ENCODE measurements around the gene TPBGL.

TPBGL gene

DNA sequence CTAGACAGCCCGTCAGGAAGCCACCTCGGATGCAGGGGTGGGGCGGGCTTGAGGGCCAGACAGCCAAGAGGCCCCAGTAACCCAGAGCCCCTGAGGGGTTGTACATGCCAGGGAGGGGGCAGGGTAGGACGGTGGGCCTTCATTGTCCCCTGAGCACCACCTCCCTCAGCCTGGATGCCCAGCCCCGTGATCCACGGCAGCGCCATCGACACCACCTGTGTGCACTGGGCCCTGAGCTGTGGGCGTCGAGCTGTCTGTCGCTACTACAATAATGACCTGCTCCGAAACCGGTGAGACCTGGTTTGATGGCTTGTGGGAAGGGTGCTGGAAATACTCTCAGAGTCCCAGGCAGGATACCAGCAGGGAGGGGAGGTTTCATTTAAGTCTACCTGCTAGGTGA is 37.4 kb upstream of the TPBGL start:
- H3K4me3 ChIP-seq (ENCODE audit: low read depth, low read length) = no peak overlapping the region
- TF ChIP-seq, protein P1, sequence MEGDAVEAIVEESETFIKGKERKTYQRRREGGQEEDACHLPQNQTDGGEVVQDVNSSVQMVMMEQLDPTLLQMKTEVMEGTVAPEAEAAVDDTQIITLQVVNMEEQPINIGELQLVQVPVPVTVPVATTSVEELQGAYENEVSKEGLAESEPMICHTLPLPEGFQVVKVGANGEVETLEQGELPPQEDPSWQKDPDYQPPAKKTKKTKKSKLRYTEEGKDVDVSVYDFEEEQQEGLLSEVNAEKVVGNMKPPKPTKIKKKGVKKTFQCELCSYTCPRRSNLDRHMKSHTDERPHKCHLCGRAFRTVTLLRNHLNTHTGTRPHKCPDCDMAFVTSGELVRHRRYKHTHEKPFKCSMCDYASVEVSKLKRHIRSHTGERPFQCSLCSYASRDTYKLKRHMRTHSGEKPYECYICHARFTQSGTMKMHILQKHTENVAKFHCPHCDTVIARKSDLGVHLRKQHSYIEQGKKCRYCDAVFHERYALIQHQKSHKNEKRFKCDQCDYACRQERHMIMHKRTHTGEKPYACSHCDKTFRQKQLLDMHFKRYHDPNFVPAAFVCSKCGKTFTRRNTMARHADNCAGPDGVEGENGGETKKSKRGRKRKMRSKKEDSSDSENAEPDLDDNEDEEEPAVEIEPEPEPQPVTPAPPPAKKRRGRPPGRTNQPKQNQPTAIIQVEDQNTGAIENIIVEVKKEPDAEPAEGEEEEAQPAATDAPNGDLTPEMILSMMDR (IDR thresholded peaks at IDR 0.05; ENCODE audit: low read depth, low read length) = no peak

- H3K4me3 ChIP-seq (ENCODE audit: low read depth, low read length) = no peak overlapping the region
- TF ChIP-seq, protein P1 (IDR thresholded peaks at IDR 0.05; ENCODE audit: low read depth, low read length) = no peak
Observed at GRCh38 chr11:75203641-75204011, 36.9 kb upstream of the TPBGL start.

- TF ChIP-seq, protein P1 (IDR thresholded peaks at IDR 0.05; ENCODE audit: low read depth, low read length) = no peak
- no peak overlapping the region for H3K4me3 ChIP-seq (ENCODE audit: low read depth, low read length)
Observed at GRCh38 chr11:75204012-75204674, 36.4 kb upstream of the TPBGL start.

DNA sequence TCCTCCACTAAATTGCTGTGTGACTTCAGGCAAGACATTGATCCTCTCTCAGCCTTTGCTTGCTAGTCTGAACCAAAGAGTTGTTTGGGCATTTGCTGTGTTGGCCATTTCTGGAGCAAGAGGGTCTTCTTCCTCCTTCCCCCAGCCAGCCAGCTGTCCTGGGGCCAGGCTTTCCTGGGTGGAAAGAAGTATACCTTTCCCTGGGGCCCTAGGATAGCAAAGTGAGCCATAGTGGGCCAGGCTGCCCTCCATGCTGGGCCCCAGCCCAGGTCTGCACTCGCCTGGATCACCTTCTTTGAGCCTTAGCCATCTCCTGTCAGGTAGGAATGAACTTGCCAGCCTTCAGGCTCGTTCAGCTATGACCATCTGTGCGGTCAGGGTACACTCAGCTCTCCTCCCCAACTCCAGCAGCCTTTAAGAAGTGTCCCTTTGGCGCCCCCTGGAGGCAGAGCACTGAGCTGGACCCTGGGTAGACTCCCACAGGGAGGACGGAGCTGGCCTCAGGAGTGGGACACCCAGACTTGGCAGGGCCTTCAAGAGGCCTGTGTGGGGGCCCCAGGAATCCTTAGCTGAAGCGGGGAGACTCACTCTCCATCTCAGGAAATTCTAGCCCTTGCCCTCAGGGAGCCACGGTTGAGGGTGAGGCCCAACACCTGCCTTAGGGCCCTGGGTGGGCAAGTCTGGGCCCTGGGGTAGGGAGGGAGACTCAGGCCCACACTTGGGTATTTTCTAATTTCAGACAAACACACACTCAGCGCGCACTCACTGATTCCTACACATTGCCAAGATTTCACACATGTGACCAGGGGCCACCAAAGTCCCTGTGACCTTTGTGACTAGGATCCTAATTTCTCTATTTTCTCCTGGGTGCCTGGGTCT is 35.6 kb upstream of the TPBGL start:
- TF ChIP-seq, protein P1 (IDR thresholded peaks at IDR 0.05; ENCODE audit: low read depth, low read length) = peak; percentile 92
- no peak overlapping the region for H3K4me3 ChIP-seq (ENCODE audit: low read depth, low read length)

- TF ChIP-seq, protein P1 (IDR thresholded peaks at IDR 0.05; ENCODE audit: low read depth, low read length) = no peak
- no peak overlapping the region for H3K4me3 ChIP-seq (ENCODE audit: low read depth, low read length)
Observed at GRCh38 chr11:75205564-75206020, 35.0 kb upstream of the TPBGL start.

DNA sequence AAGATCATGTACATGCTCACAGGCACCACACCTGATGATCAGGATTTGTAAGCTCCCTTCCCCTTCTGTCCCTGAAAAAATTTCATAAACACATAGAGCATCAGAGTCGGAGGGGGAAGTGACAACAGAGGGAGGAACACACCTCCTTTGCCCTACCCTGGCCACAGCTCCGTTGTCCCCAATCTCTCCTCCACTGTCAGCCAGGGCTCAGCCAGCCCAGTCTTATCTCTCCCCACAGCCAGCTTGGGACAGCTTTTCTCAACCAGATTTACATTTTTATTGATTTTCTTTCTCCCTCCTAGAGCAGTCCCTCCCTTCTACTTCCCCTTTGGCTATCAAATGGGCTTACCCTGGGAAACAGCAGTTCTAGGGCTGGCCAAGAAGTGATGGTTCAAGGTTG is 32.1 kb upstream of the TPBGL start:
- TF ChIP-seq, protein P1 (IDR thresholded peaks at IDR 0.05; ENCODE audit: low read depth, low read length) = no peak

DNA sequence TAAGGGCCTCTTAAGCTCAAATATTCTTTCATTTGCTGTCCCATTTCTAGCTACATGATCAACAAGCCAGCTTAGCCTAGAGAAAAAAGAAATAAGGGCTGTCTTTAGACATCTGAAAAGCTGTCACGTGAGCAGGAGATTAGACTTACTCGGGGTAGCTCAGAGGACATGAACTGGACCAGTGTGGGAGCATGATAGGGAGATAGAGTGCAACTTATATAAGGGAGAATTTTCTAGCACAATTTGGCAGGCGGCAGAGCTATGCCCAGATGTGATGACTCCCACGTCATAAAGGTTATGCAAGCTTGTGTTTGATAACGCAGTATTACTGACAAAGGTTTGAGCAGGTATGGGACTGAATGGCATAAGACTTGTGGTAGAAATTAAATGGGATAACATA is 28.2 kb upstream of the TPBGL start:
- no peak overlapping the region for H3K4me3 ChIP-seq (ENCODE audit: low read depth, low read length)
- TF ChIP-seq, protein P1 (IDR thresholded peaks at IDR 0.05; ENCODE audit: low read depth, low read length) = no peak

More for the DNA sequence above, 32.1 kb upstream of the TPBGL start:
- no peak overlapping the region for H3K4me3 ChIP-seq (ENCODE audit: low read depth, low read length)

All from WI38 (cell line).